Subcutaneous preadipocyte (primary cell): ENCODE data around the gene ARHGEF16. TPM values are rescaled to one million over a fixed set of nuclear protein-coding genes. Genes with fewer than 3 reads are reported as not detected.

Source experiments
- total RNA-seq: library from RNA; depleted of rRNA; stranded (reverse); fragments of >200 nt; gene quantifications from 2 replicates; pipeline ENCODE4 v1.2.3, GENCODE V29; 2012

Gene ARHGEF16
- under 0.01 and 1.2 TPM in 2 replicates for total RNA-seq

GRCh38 chr1:3453891-3454810 lies at the start of gene ARHGEF16:
Gene ARHGEF16, plus strand, starts transcription at chr1:3454665. Its CDS starts 8,420 bp downstream, at chr1:3463085.

Other genes with a start within 250 kb of the ARHGEF16 start
- gene MEGF6, start 156.8 kb downstream of the ARHGEF16 start, total RNA-seq, result 0.59 and 1.1 TPM in 2 replicates
- 17.3 and 18.4 TPM in 2 replicates for gene TPRG1L, start 170.3 kb downstream of the ARHGEF16 start, total RNA-seq
- gene WRAP73, start 195.4 kb downstream of the ARHGEF16 start, total RNA-seq, result 10.7 and 10.9 TPM in 2 replicates
- under 0.01 TPM in 1 of 2 replicates, not detected in the other for gene TP73, start 197.9 kb downstream of the ARHGEF16 start, total RNA-seq